Gastrocnemius medialis (tissue), 4 donors: Measurements from ENCODE around the gene VIL1. TPM values are rescaled to one million over a fixed set of nuclear protein-coding genes. Genes with fewer than 3 reads are reported as not detected.

Source experiments
- ATAC-seq, 2 donors: fragments of 150-250 bp; one replicate each; pipeline ENCODE4 v1.9.1; 2016
- DNase-seq, 2 donors: peaks; one replicate each; pipeline ENCODE4 v3.0.0-alpha.2; 2019
- H3K27ac ChIP-seq, 4 donors: fragments of 200-600 bp; sonication (generic); 1 replicate in 1 of 4; 2 replicates in 3 of 4; pipeline ENCODE4 v1.5.1; 2016 to 2018; ENCODE audit warnings: mild to moderate bottlenecking in 2 of 4, moderate library complexity in 1 of 4
- H3K27me3 ChIP-seq, 3 donors: fragments of 200-600 bp; sonication (generic) in 2 of 3; 1 replicate in 1 of 3; 2 replicates in 2 of 3; pipeline versions ENCODE4 v1.5.1 to v1.6.0; 2016 to 2019; ENCODE audit warnings: mild to moderate bottlenecking in 1 of 3, moderate library complexity in 1 of 3
- H3K36me3 ChIP-seq, 2 donors: fragments of 200-600 bp; sonication (generic) in 1 of 2; one replicate each; pipeline ENCODE4 v1.5.1; 2017 to 2018
- H3K4me1 ChIP-seq, 2 donors: fragments of 200-600 bp; sonication (generic) in 1 of 2; one replicate each; pipeline ENCODE4 v1.5.1; 2016 to 2017; ENCODE audit warnings: mild to moderate bottlenecking in 2 of 2
- H3K4me3 ChIP-seq, 4 donors: fragments of 200-600 bp; sonication (generic) in 3 of 4; 1 replicate in 1 of 4; 2 replicates in 3 of 4; pipeline ENCODE4 v1.5.1; 2016 to 2019; ENCODE audit warnings: mild to moderate bottlenecking in 2 of 4
- H3K9me3 ChIP-seq, 3 donors: fragments of 200-600 bp; sonication (generic) in 2 of 3; 1 replicate in 1 of 3; 2 replicates in 2 of 3; pipeline ENCODE4 v1.5.1; 2016 to 2019
- CTCF ChIP-seq, 5 experiments: fragments of 450-650 bp in 3 of 5; fragments of 200-600 bp in 2 of 5; sonication (generic) in 2 of 5; IDR thresholded peaks in 4 of 5; conservative IDR thresholded peaks in 1 of 5; 1 replicate in 4 of 5; 2 replicates in 1 of 5; pipeline ENCODE4 v1.5.1; 2016 to 2019; ENCODE audit warnings: antibody characterized with exemption in 5 of 5, mild to moderate bottlenecking in 3 of 5, moderate library complexity in 3 of 5
- POLR2A ChIP-seq, 2 donors: fragments of 450-650 bp; IDR thresholded peaks; one replicate each; pipeline ENCODE4 v1.6.1; 2017; ENCODE audit warnings: antibody characterized with exemption in 2 of 2, mild to moderate bottlenecking in 2 of 2, moderate library complexity in 2 of 2
- in situ Hi-C, 4 donors: fragments of 200-750 bp; cut with MboI; loops; one replicate each; pipeline versions ENCODE4 v1.15.0 to v1.8.0; 2017; ENCODE audit warnings: low sequenced_read_pairs in 4 of 4
- intact Hi-C: fragments of 100-400 bp; cut with DNase I; formaldehyde crosslinking; loops from one replicate; pipeline ENCODE4 v1.15.1; 2023; ENCODE audit warnings: low total_unique reads
- total RNA-seq, 4 donors: library from RNA; depleted of rRNA; stranded (reverse); fragments of >200 nt; gene quantifications; one replicate each; pipeline versions ENCODE4 v1.1.0 to v1.2.3, GENCODE V29; 2016

Gene VIL1
- total RNA-seq, 4 donors from 2014 or later, result 0.03 to 1.8 TPM; not detected in 2

GRCh38 chr2:218448934-218449333 is 30.0 kb downstream of the VIL1 start:
- Histone ChIP-seq H3K9me3 (no peaks in the 10 kb centered on the region), H3K27me3 (no peaks in the 10 kb centered on the region), H3K4me3 (no peak overlapping the region), H3K4me1 (no peaks in the 10 kb centered on the region), H3K27ac (no peak overlapping the region), H3K36me3 (peaks cover 3 to 5% of the 10 kb centered on the region in 2 donors)
- ATAC-seq (no peak), DNase-seq (no peak)
- TF ChIP-seq POLR2A (IDR thresholded peaks at IDR 0.05), result no peak
- no peak for TF ChIP-seq CTCF (IDR thresholded peaks at IDR 0.05 in 4 of 5, conservative IDR thresholded peaks at IDR 0.05 in 1 of 5)
- in situ Hi-C loops (no loop called here), intact Hi-C loops (no loop called here)

- H3K27ac ChIP-seq, result no peak overlapping the region
Observed at GRCh38 chr2:218452079-218452478, 33.2 kb downstream of the VIL1 start.

GRCh38 chr2:218456849-218457248 is 37.9 kb downstream of the VIL1 start:
- H3K4me3 ChIP-seq, result no peak overlapping the region
- DNase-seq (no peak), ATAC-seq (no peak)
- H3K27ac ChIP-seq, result no peak overlapping the region
- no peaks in the 10 kb centered on the region for H3K27me3 ChIP-seq
- no peaks in the 10 kb centered on the region for H3K9me3 ChIP-seq
- in situ Hi-C loops, result loop anchor here in 1 of 4 donors (25.0 kb wide), 1 partner anchor 145 kb away; no protein-coding TSS in a partner anchor
- intact Hi-C loops, result loop anchor here (1.0 kb wide), 1 partner anchor 18 kb away; no protein-coding TSS in a partner anchor
- peaks cover 7 to 9% of the 10 kb centered on the region in 2 donors for H3K4me1 ChIP-seq
- no peak for TF ChIP-seq CTCF (IDR thresholded peaks at IDR 0.05 in 4 of 5, conservative IDR thresholded peaks at IDR 0.05 in 1 of 5)
- no peak for TF ChIP-seq POLR2A (IDR thresholded peaks at IDR 0.05)
- peaks cover 6 to 41% of the 10 kb centered on the region in 2 donors for H3K36me3 ChIP-seq

More at GRCh38 chr2:218452079-218452478, 33.2 kb downstream of the VIL1 start:
- no peaks in the 10 kb centered on the region for H3K4me1 ChIP-seq
- no peaks in the 10 kb centered on the region for H3K27me3 ChIP-seq
- in situ Hi-C loops, result loop anchor here in 1 of 4 donors (25.0 kb wide), 1 partner anchor 140 kb away; no protein-coding TSS in a partner anchor
- H3K4me3 ChIP-seq, result no peak overlapping the region
- no peak for DNase-seq
- TF ChIP-seq CTCF (IDR thresholded peaks at IDR 0.05 in 4 of 5, conservative IDR thresholded peaks at IDR 0.05 in 1 of 5), result no peak
- TF ChIP-seq POLR2A (IDR thresholded peaks at IDR 0.05), result no peak
- no peak for ATAC-seq
- H3K36me3 ChIP-seq, result peaks cover 6 to 35% of the 10 kb centered on the region in 2 donors
- intact Hi-C loops, result no loop called here
- no peaks in the 10 kb centered on the region for H3K9me3 ChIP-seq

GRCh38 chr2:218458598-218458997 is 39.7 kb downstream of the VIL1 start:
- TF ChIP-seq POLR2A (IDR thresholded peaks at IDR 0.05) (no peak), CTCF (IDR thresholded peaks at IDR 0.05 in 4 of 5, conservative IDR thresholded peaks at IDR 0.05 in 1 of 5) (no peak)
- H3K4me3 ChIP-seq, result no peak overlapping the region
- H3K9me3 ChIP-seq, result no peaks in the 10 kb centered on the region
- ATAC-seq, result peak in 1 of 2 donors; percentile 51
- no peaks in the 10 kb centered on the region for H3K27me3 ChIP-seq
- H3K36me3 ChIP-seq, result peaks cover 5 to 48% of the 10 kb centered on the region in 2 donors
- DNase-seq, result no peak
- intact Hi-C loops (no loop called here), in situ Hi-C loops (loop anchor here in 1 of 4 donors (25.0 kb wide), 1 partner anchor 146 kb away; no protein-coding TSS in a partner anchor)
- H3K4me1 ChIP-seq, result peaks cover 7 to 9% of the 10 kb centered on the region in 2 donors
- H3K27ac ChIP-seq, result peak overlapping the region in 2 of 4 donors; percentile 13 to 28
